Bronchial epithelial cell (primary cell): ENCODE measurements around the gene ELK4. TPM values are rescaled to one million over a fixed set of nuclear protein-coding genes. Genes with fewer than 3 reads are reported as not detected.
A peak's percentile ranks its signal among the peaks of the same experiment; 100 is the strongest.

Experiments
- DNase-seq: peaks from one replicate; pipeline ENCODE4 v3.0.0-alpha.2; 2010; ENCODE audit warnings: low read depth
- FAIRE-seq: peaks from 2 replicates; lab custom pipeline; 2011; peaks lifted over from hg19 to GRCh38; lab: Jason Lieb, UNC
- H3K27me3 ChIP-seq: 2 replicates; pipeline ENCODE4 v1.5.1; 2011; ENCODE audit warnings: low read length; ENCODE audit not compliant: control insufficient read depth, insufficient read depth
- H3K36me3 ChIP-seq: 2 replicates; pipeline ENCODE4 v1.5.1; 2011; ENCODE audit warnings: low read length; ENCODE audit not compliant: control insufficient read depth, insufficient read depth
- H3K4me3 ChIP-seq: 2 replicates; pipeline ENCODE4 v1.5.1; 2011; ENCODE audit warnings: mild to moderate bottlenecking, low read depth, low read length, control low read depth
- total RNA-seq: library from RNA; depleted of rRNA; stranded (reverse); fragments of >200 nt; gene quantifications from 2 replicates; pipeline ENCODE4 v1.2.1, GENCODE V29; 2014
- TF ChIP-seq, protein P1 (sequence below): IDR thresholded peaks from 2 replicates; pipeline ENCODE4 v1.5.1; 2011; ENCODE audit warnings: mild to moderate bottlenecking, moderate library complexity, low read length, control low read depth, inconsistent platforms; ENCODE audit not compliant: insufficient read depth, severe bottlenecking

ELK4 gene
- total RNA-seq, 1 donor from 2014 or later, result 10.8 TPM

GRCh38 chr1:205616563-205617293 is 15.1 kb downstream of the ELK4 start:
- FAIRE-seq (no peak), DNase-seq (peak; percentile 79)
- Histone ChIP-seq H3K4me3 (no peak overlapping the region), H3K27me3 (no peaks in the 10 kb centered on the region), H3K36me3 (peaks cover 8% of the 10 kb centered on the region)
- TF ChIP-seq, protein P1, sequence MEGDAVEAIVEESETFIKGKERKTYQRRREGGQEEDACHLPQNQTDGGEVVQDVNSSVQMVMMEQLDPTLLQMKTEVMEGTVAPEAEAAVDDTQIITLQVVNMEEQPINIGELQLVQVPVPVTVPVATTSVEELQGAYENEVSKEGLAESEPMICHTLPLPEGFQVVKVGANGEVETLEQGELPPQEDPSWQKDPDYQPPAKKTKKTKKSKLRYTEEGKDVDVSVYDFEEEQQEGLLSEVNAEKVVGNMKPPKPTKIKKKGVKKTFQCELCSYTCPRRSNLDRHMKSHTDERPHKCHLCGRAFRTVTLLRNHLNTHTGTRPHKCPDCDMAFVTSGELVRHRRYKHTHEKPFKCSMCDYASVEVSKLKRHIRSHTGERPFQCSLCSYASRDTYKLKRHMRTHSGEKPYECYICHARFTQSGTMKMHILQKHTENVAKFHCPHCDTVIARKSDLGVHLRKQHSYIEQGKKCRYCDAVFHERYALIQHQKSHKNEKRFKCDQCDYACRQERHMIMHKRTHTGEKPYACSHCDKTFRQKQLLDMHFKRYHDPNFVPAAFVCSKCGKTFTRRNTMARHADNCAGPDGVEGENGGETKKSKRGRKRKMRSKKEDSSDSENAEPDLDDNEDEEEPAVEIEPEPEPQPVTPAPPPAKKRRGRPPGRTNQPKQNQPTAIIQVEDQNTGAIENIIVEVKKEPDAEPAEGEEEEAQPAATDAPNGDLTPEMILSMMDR, result no peak

DNA sequence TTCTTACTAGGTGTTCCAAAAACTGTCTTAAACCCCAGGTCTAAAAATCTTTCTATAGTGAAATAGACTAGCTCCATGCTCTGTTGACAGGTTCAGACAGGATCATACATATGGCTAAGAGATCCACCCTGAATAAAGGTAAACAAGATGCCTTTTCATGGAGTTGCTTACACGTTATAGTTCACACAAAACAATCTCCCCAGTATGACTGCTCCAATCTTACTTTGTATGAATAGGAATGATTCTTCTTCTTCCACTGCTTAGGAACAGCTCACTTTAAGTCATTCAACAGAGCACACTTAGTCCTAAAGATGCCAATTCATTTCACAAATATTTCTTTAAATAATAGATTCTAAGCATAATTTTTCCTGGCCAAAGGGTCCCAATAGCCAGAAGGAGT is 16.0 kb downstream of the ELK4 start:
- TF ChIP-seq, protein P1, result no peak
- H3K4me3 ChIP-seq, result no peak overlapping the region
- H3K36me3 ChIP-seq, result peaks cover 8% of the 10 kb centered on the region
- peak; percentile 53 for DNase-seq
- no peaks in the 10 kb centered on the region for H3K27me3 ChIP-seq
- no peak for FAIRE-seq

GRCh38 chr1:205613854-205614412 is 17.9 kb downstream of the ELK4 start:
- Histone ChIP-seq H3K36me3 (peaks cover 3% of the 10 kb centered on the region), H3K4me3 (no peak overlapping the region)

DNA sequence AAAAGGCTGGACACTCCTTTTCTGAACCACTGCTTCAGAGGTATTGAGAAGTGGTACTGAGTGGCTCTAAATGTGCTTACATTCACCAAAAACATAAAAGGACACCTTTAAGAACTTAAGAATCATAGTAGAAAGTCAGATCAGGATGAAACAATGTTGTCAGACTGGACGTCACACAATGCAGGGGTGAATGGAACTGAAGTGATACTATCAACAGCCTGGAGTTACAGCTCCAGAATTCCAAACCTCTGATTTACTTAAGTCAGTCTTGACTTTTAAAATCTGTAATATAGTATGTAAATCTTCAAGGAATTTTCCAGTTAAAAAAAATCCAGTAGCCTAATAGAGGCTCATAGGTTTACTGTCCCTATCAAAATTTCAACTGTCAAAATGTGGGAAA is 19.3 kb downstream of the ELK4 start:
- no peak overlapping the region for H3K4me3 ChIP-seq
- no peaks in the 10 kb centered on the region for H3K27me3 ChIP-seq
- H3K36me3 ChIP-seq, result peaks cover 3% of the 10 kb centered on the region
- FAIRE-seq, result no peak
- no peak for DNase-seq
- TF ChIP-seq, protein P1, result no peak

More at GRCh38 chr1:205613854-205614412, 17.9 kb downstream of the ELK4 start:
- TF ChIP-seq, protein P1, result no peak
- FAIRE-seq (no peak), DNase-seq (no peak)
- H3K27me3 ChIP-seq, result no peaks in the 10 kb centered on the region

DNA sequence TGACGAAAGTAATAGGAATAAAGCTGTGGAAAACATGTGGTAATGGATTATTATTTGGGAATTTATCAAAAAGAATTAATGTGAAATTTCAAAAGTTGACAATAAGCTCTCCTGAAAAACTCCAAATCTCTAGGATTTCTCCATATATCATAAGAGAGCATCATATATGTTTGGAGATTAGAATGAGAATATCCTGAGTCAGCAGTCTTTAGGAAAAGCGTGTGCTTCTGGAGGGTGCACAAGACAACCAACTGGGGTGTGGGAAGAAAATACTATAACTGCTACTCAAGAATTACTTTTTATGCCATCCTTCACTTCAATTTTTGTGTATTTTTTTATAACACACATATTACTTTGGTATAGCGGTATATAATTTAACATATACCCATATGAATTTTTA is 19.7 kb downstream of the ELK4 start:
- no peaks in the 10 kb centered on the region for H3K27me3 ChIP-seq
- TF ChIP-seq, protein P1, result no peak
- DNase-seq (no peak), FAIRE-seq (no peak)
- H3K4me3 ChIP-seq, result no peak overlapping the region
- peaks cover 3% of the 10 kb centered on the region for H3K36me3 ChIP-seq
